G401.6 (cell line): Measurements from ENCODE around the gene ECE2.
"Not testable (repeated sequence)": the region's sequence is repeated elsewhere in the genome, so short reads cannot be mapped to it uniquely, and the experiment has no call there.

Source experiments
- FAIRE-seq: peaks from 2 replicates; lab custom pipeline; 2012; peaks lifted over from hg19 to GRCh38; lab: Jason Lieb, UNC

ECE2 gene

GRCh38 chr3:184267249-184267648, 8.6 kb upstream of the ECE2 start:
- not testable (repeated sequence) for FAIRE-seq

- FAIRE-seq: no peak
Measured at GRCh38 chr3:184272269-184272668, 3.6 kb upstream of the ECE2 start.

GRCh38 chr3:184275381-184275701, 481 bp upstream of the ECE2 start:
- FAIRE-seq: no peak

- no peak for FAIRE-seq
Measured at GRCh38 chr3:184277366-184277765, 1.5 kb downstream of the ECE2 start.

GRCh38 chr3:184282941-184283340, 7.1 kb downstream of the ECE2 start:
- FAIRE-seq: no peak

- FAIRE-seq: no peak
Measured at GRCh38 chr3:184283681-184284080, 7.9 kb downstream of the ECE2 start.

- peak; percentile 31 for FAIRE-seq
Measured at GRCh38 chr3:184284696-184285095, 8.9 kb downstream of the ECE2 start.

GRCh38 chr3:184289426-184289938, 13.7 kb downstream of the ECE2 start:
- FAIRE-seq: no peak

- FAIRE-seq: no peak
Measured at GRCh38 chr3:184290331-184290730, 14.5 kb downstream of the ECE2 start.

- no peak for FAIRE-seq
Measured at GRCh38 chr3:184291044-184291737, 15.4 kb downstream of the ECE2 start.

GRCh38 chr3:184291738-184292445, 16.1 kb downstream of the ECE2 start:
- no peak for FAIRE-seq

- no peak for FAIRE-seq
Measured at GRCh38 chr3:184295771-184296170, 19.9 kb downstream of the ECE2 start.

- FAIRE-seq: no peak
Measured at GRCh38 chr3:184296616-184297015, 20.8 kb downstream of the ECE2 start.

- no peak for FAIRE-seq
Measured at GRCh38 chr3:184298759-184299487, 23.1 kb downstream of the ECE2 start, which contains the start of gene PSMD2. Gene PSMD2 (plus strand): TSS chr3:184299241. CDS start chr3:184299267, 26 bp downstream.

GRCh38 chr3:184299488-184300377, 23.9 kb downstream of the ECE2 start:
- FAIRE-seq: no peak

- no peak for FAIRE-seq
Measured at GRCh38 chr3:184300378-184300720, 24.5 kb downstream of the ECE2 start.

GRCh38 chr3:184305577-184305976, 29.8 kb downstream of the ECE2 start:
- FAIRE-seq: no peak

GRCh38 chr3:184306341-184306972, 30.6 kb downstream of the ECE2 start:
- FAIRE-seq: no peak

GRCh38 chr3:184307915-184308314, 32.1 kb downstream of the ECE2 start:
- no peak for FAIRE-seq

GRCh38 chr3:184308744-184309143, 32.9 kb downstream of the ECE2 start:
- no peak for FAIRE-seq

GRCh38 chr3:184311633-184312032, 35.8 kb downstream of the ECE2 start:
- FAIRE-seq: no peak

- no peak for FAIRE-seq
Measured at GRCh38 chr3:184314363-184314699, 38.5 kb downstream of the ECE2 start, which contains the start of gene EIF4G1. Gene EIF4G1 (plus strand): TSS chr3:184314606. CDS start chr3:184315797, 1,191 bp downstream.
